ENCODE measurements around the gene CSDE1.

- TF ChIP-seq, protein P1, sequence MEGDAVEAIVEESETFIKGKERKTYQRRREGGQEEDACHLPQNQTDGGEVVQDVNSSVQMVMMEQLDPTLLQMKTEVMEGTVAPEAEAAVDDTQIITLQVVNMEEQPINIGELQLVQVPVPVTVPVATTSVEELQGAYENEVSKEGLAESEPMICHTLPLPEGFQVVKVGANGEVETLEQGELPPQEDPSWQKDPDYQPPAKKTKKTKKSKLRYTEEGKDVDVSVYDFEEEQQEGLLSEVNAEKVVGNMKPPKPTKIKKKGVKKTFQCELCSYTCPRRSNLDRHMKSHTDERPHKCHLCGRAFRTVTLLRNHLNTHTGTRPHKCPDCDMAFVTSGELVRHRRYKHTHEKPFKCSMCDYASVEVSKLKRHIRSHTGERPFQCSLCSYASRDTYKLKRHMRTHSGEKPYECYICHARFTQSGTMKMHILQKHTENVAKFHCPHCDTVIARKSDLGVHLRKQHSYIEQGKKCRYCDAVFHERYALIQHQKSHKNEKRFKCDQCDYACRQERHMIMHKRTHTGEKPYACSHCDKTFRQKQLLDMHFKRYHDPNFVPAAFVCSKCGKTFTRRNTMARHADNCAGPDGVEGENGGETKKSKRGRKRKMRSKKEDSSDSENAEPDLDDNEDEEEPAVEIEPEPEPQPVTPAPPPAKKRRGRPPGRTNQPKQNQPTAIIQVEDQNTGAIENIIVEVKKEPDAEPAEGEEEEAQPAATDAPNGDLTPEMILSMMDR (IDR thresholded peaks at IDR 0.05): no peak
- no peak for TF ChIP-seq EP300 (IDR thresholded peaks at IDR 0.05)
Measured at GRCh38 chr1:114694540-114695310, 63.1 kb downstream of the CSDE1 start.

Data from gastroesophageal sphincter (tissue), 3 donors.